Neural cell (in vitro differentiated cells): ENCODE data around the gene TMEM134.

ENCODE experiments used
- EP300 ChIP-seq: fragments of 450-650 bp; conservative IDR thresholded peaks from 2 replicates; pipeline ENCODE4 v1.6.1; 2014; ENCODE audit warnings: antibody characterized with exemption, mild to moderate bottlenecking, moderate library complexity; ENCODE audit not compliant: poor library complexity, severe bottlenecking
- POLR2AphosphoS5 ChIP-seq: IDR thresholded peaks from 2 replicates; pipeline ENCODE4 v1.6.1; 2012
- TF ChIP-seq, protein P1 (sequence below): fragments of 450-650 bp; IDR thresholded peaks from 2 replicates; pipeline ENCODE4 v1.5.1; 2014; ENCODE audit warnings: antibody characterized with exemption, mild to moderate bottlenecking, moderate library complexity; ENCODE audit not compliant: poor library complexity, severe bottlenecking
- TF ChIP-seq, protein P2 (sequence below): IDR thresholded peaks from 2 replicates; pipeline ENCODE4 v1.6.1; 2012; ENCODE audit warnings: borderline replicate concordance

DNA sequence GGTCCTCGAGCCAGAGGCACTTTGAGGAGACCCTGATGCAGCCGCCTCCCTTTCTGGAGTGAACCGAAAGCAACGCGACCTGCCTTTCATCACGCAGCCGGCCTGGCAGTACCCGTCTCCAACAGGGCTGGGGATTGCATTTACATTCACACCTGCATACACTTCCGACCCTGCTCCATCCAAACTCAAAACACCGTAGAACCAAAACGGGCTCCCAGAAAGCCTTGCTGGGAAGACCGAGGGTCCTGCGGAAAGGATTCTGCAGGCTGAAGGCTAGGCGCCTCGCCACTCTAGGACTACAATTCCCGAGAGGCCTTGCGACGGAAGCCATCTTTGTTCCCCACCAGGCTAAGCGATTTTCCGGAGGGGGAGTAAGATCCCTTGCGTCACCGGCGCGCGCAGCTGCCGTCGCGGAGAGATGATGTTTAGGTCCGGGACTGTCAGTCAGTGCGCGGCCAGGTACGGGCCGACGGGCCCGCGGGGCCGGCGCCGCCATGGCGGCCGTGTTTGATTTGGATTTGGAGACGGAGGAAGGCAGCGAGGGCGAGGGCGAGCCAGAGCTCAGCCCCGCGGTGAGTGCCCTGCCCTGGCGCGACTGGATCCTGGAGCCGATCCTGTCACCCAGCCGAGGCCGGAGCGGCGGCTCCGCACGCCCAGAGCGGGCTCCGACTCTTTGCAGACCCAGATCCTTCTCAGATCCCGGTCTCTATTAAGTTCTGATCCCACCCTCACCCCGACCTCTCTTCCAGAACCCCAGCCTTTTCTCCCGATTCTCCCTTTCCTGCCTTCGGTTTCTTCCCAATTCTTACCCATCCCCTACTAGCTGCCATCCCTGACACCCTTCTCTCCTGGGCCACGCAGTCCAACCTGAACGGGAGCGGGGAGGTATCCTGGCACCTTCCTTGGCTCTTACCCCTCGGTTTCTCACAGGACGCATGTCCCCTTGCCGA, 40.7 kb downstream of the TMEM134 start, which contains the start of gene RPS6KB2:
- TF ChIP-seq, protein P1, sequence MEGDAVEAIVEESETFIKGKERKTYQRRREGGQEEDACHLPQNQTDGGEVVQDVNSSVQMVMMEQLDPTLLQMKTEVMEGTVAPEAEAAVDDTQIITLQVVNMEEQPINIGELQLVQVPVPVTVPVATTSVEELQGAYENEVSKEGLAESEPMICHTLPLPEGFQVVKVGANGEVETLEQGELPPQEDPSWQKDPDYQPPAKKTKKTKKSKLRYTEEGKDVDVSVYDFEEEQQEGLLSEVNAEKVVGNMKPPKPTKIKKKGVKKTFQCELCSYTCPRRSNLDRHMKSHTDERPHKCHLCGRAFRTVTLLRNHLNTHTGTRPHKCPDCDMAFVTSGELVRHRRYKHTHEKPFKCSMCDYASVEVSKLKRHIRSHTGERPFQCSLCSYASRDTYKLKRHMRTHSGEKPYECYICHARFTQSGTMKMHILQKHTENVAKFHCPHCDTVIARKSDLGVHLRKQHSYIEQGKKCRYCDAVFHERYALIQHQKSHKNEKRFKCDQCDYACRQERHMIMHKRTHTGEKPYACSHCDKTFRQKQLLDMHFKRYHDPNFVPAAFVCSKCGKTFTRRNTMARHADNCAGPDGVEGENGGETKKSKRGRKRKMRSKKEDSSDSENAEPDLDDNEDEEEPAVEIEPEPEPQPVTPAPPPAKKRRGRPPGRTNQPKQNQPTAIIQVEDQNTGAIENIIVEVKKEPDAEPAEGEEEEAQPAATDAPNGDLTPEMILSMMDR = no peak
- TF ChIP-seq POLR2AphosphoS5 = peak; percentile 92
- TF ChIP-seq, protein P2, sequence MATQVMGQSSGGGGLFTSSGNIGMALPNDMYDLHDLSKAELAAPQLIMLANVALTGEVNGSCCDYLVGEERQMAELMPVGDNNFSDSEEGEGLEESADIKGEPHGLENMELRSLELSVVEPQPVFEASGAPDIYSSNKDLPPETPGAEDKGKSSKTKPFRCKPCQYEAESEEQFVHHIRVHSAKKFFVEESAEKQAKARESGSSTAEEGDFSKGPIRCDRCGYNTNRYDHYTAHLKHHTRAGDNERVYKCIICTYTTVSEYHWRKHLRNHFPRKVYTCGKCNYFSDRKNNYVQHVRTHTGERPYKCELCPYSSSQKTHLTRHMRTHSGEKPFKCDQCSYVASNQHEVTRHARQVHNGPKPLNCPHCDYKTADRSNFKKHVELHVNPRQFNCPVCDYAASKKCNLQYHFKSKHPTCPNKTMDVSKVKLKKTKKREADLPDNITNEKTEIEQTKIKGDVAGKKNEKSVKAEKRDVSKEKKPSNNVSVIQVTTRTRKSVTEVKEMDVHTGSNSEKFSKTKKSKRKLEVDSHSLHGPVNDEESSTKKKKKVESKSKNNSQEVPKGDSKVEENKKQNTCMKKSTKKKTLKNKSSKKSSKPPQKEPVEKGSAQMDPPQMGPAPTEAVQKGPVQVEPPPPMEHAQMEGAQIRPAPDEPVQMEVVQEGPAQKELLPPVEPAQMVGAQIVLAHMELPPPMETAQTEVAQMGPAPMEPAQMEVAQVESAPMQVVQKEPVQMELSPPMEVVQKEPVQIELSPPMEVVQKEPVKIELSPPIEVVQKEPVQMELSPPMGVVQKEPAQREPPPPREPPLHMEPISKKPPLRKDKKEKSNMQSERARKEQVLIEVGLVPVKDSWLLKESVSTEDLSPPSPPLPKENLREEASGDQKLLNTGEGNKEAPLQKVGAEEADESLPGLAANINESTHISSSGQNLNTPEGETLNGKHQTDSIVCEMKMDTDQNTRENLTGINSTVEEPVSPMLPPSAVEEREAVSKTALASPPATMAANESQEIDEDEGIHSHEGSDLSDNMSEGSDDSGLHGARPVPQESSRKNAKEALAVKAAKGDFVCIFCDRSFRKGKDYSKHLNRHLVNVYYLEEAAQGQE = peak; percentile 60
- peak; percentile 75 for TF ChIP-seq EP300
